Stimulated activated CD4-positive, alpha-beta T cell treated with anti-CD3 and anti-CD28 coated beads, Interleukin-4, amount 100 ng/mL, for 24 hours (primary cell): ENCODE results near the gene STMN1.

Source experiments
- DNase-seq: peaks from one replicate; pipeline ENCODE4 v3.0.0-alpha.2; 2020

The STMN1 gene

DNA sequence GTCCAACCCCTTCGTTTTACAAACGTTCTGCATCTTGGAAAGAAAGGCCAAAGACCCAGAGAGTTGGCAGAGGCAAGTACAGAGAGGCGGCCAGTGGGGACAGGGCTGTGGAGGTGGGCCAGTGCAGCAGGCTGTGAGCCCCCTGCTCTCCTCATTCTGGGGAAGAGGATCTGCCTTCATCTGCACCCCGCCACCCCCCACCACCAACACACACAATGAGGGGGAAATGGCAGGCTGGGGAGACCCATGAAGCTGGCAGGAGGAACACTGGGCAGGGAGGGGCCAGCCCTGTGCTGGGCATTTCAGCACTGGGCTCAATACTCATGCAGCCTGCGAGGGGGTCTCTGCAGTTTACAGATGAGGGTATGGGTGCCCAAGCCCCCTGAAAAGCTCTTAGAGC, 14.6 kb downstream of the STMN1 start:
- no peak for DNase-seq

DNA sequence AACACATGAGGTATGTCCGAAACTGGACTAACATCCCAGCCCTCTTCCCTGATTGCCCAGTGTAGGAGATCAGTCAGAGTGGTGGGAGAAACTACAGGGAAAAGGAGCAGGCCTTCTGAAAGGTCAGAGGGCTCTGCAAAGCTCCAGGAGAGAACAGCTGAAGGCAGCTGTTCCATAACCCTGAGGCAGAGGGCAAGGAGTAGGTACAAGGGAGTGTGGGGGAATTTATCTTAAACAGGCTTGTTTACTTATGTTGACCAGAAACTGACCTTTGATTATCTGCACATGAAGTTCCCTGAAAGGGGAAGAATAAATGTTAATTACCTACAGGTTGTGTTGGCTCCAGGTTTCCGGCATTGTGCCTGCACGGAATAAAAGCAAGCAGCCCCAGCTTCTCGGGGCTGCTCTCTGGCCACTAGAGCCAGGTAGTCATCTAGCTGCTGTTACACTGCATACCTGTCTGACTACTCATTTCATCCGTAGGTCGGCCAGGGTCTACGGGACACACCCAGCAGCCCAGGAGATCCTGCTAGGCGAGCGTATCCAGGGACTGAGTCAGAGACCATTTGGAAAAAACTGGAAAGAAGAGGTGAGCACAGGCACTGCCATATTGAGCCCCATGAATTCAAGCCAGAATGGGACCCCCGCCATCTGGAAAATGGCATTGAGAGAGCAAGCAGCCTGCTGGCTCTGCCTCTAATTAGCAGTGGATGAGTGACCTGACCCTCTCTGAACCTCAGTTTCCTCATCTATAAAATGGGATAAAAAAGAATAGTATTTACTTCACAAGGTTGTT, 15.8 kb downstream of the STMN1 start:
- DNase-seq, result no peak

DNA sequence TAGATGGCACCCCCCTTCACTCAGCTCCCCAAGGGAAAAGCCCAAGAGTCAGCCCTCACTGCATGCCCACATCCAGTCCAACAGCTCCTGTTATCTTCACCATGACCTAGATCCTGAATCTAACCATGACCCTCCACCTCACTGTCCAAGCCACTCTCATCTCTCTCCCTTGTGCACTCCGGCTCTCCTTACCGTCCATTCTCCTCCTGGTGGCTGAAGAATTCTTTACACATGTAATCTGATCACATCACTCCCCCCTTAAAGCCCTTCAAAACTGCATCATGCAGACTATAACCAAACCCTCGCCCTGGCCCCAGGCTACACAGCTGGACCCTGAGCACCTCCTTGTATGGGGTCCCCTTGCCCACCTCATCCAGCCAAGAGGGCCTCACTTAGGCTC, 16.7 kb downstream of the STMN1 start:
- DNase-seq, result no peak

DNA sequence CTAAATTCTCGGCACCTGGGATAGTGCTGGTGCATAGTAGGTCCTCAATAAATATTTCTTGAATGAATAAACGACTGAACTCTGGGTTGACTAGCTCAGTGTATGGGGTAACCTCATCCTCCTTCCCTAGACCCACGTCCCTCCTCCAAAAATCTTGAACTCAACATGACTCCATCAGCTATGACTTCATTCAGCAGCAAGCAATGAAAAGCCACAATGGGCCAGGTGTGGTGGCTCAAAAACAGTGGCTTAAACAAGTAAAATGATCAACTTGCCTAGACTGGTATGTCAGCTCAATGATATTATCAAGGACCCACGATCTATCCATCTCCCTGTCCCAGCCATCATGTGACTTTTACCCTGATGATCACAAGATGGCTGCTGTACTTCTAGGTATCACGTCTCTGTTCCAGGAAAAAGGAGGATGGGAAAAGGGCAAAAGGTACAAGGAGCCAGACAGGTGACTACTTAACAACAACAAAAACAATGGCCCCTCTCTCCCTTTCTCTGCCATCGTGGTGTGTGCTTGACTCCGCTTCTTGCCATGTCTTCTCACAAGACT, 17.7 kb downstream of the STMN1 start:
- DNase-seq, result no peak

DNA sequence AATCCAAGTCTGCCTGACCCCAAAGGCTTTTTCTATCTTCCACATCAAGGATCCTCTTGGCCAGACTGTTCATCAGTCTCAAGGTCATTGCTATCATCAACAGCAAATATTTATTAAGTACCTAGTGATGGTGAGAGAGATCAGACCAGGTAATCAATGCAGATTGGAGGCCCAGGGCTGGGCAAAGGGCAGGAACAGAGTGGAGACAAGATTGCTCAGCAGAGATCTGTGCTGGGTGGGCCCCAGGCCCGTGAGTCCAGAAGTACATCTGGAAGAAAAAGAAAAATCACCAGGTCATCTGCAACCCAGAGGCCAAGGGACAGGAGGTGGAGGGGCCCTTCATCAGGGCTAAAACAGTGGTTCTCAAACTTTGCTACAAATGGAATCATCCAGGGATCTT, 20.6 kb downstream of the STMN1 start:
- DNase-seq, result no peak

- DNase-seq, result no peak
Observed at GRCh38 chr1:25881266-25881665, 25.0 kb downstream of the STMN1 start.

GRCh38 chr1:25880518-25880917, 25.7 kb downstream of the STMN1 start:
- DNase-seq, result no peak

- no peak for DNase-seq
Observed at GRCh38 chr1:25879675-25880074, 26.5 kb downstream of the STMN1 start.

- DNase-seq, result no peak
Observed at GRCh38 chr1:25878690-25879089, 27.5 kb downstream of the STMN1 start.

DNA sequence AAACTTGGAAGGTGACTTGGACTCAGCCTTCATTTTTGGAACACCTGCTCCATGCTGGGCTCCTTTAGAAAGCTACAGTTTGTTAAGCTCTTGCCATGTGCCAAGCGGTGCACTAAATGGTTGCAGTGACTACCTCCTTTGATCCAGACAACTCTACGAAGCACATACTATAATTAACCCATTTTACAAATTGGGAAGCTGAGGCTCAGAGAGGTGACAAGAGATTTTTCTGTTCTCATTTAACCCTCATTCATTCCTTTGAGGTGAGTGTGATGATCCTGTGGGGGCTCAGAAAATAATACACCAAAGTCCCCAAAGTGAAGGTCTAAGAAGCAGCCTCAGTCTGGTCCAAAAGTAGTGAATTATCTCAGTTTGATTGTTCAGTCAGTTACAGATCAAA, 29.1 kb downstream of the STMN1 start:
- DNase-seq, result no peak

DNA sequence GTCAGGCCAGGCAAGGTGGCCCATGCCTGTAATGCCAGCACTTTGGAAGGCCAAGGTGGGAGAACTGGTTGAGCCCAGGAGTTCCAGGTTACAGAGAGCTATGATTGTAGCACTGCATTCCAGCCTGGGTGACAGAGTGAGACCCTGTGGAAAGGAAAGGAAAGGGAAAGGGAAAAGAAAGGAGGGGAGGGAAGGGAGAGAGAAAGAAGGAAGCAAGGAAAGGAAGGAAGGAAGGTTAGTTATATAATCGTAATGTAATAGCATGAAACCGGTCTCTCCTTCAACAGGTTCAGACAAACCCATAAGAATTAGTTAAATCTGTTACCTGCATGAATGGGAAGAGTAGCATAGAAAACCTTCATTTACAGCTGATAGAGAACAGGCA, 29.5 kb downstream of the STMN1 start:
- DNase-seq, result no peak

DNA sequence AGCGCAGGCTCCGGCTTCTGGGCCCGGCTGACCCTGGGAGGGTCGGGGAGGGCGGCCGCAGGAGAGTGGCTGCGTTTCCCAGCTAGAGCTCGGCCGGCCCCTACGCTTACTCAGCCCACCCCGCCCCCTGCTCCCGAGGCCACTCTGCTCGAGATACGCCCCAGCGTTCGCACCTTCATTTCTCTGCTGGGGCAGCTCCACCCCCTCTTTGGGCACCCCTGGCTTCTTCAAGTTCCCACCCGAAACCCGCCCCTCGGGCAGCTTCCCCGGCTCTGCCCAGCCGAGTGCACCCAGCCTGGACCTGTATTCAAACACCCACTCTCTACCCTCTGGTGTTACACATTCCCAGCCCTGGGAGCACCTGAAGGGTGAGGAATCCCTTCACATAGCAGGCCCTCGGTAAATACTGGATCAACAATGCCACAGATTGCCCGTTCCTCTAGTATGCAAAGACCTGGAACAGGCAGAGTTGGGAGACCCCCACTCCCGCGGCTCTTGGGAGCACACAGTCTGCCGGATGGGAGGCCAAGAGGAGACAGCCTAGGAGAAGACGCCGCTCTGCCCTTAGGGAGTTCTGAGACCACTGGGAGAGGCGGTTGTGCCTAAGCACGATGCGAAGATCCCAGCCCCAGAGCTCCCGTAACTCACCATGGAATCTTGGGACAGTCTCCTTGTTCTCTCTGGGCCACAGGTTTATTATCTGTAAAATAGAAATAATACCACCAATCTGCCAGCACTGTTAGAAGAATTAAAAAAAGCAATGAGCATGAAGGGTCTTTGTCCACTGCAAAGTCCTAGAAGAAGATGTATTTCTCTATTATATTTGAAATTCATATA, 30.1 kb downstream of the STMN1 start:
- peak; percentile 11 for DNase-seq

DNA sequence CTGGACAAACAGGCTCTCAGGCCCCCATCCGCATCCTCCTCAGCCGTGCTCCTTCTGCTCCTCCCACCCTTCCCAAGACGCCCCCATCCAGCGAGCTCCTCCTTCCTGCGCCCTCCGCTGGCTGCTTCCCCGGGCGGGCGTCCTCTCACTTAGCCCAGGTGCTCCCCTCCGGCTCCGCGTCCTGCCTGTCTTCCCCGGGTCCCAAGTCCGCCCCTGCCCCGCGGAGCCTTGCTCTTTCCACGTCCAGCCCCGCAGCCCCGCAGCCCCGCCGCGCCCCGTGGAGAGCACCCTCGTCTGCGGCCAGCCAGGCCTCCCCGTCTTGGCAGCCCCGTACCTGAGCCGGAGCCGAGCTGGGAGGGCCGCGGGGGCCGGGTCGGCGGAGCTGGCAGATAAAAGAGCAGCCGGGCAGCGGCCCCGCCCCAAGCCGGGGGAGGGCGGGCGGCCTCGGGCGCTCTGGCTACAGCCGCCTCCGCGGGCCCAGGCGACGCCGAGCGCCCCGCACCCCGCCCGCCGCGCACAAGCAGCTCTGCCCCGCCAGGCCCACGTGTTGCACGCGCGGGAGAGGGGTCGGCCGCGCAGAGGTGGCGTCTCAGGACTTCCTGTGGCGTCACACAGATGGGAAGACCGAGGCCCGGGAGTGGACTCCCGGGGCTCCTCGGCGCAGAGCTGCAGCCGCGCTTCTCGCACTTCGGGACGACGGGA, 30.9 kb downstream of the STMN1 start, which contains the start of gene PAQR7:
Gene PAQR7, minus strand, starts transcription at position 555 of the 702 bp plus-strand sequence. CDS start 11,869 bp downstream, outside the sequence.
- peak; percentile 58 for DNase-seq

DNA sequence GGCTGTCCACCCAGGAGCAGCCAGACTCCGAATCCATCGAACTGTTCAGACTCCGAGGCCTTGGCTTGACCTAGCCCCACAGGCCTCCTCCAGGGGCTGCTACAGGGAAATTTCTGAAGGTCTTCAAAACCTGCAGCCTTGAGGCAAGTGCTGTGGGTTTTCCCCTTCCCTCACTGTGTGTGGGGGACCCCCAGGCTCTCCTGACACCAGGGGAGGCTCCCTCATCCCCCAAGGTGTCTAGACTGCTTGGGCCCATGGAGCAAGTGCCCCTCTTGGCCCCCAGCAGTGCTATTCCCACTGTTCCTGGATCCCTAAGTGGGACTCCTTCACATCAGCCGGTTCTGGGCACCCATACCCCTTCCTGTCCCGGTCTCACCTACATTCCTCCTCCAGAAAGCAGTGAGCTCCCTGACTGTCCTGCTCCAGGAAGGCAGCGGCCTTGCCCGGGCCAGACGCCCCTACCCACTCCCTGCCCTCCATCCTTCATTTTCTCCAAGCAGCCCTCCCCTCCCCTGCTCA, 31.5 kb downstream of the STMN1 start:
- DNase-seq, result no peak

DNA sequence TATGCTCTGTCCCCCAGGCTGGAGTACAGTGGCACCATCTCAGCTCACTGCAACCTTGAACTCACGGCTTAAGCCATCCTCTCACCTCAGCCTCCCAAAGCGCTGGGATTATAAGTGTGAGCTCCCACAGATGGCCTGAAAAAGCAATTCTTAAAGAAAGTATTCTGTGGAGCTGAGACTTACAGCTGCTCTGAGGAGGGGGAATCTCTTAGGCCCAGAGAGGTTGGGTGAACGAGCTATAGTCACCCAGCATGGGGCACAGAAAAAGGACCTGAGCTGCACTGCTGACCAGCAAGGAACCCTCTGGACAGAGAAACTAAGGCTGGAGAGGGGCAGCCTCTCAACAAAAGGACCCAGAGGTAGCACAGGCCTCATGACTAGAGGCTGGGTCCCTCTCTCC, 32.0 kb downstream of the STMN1 start:
- DNase-seq, result no peak

DNA sequence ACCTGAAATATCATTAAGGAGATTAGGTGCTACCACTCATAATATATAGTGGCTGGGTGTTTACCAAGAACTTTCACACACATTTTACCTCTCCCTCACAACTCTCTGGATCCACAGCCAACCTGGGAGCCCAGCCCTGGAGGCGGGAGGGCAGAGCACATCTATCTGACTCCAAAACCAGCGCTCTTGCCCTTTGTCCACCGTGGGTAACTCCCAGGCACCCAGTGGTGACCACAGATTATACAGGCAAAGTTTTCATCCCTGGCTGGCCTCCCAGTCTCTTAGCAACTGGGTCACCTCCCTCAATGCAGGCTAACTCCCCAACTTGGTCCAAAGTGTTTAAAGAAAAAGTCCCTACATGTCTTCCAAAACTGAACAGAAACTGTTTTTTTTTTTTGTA, 33.1 kb downstream of the STMN1 start:
- no peak for DNase-seq

- DNase-seq, result no peak
Observed at GRCh38 chr1:25872713-25873112, 33.5 kb downstream of the STMN1 start.

GRCh38 chr1:25871704-25872494, 34.3 kb downstream of the STMN1 start:
- no peak for DNase-seq

DNA sequence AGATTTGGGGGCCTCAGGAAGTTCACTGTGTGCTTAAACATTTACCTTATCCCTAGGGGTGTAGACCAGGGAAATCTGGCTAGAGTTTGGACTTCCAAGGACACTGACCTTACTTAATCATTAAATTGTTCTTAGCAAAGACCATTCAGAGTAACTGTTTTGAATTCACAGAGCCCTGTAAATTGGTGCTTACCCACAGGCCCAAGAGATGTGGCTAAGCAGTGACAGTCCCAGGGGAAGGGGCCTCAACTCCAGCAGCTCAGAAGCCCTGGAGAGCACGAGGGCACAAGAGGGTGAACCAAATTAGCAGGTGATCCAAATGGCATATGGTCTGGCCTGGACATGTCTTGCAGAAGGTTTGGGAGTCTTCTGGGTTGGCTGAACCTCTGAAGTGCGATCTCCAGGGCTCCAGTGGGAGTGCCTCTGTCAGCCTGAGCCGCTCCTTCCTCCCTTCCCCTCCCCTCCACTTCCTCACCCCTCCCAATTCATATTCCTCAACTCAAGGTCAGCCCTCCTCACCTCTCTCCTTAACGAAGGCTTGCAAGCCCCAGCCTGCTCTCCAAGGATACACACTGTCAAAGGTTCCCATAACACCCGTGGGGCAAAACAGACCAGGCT, 35.0 kb downstream of the STMN1 start:
- DNase-seq, result no peak

GRCh38 chr1:25870614-25871013, 35.6 kb downstream of the STMN1 start:
- DNase-seq, result no peak

- DNase-seq, result no peak
Observed at GRCh38 chr1:25869909-25870606, 36.2 kb downstream of the STMN1 start.
